Neural progenitor cell (in vitro differentiated cells): ENCODE results near the gene MIAT. TPM values are rescaled to one million over a fixed set of nuclear protein-coding genes. Genes with fewer than 3 reads are reported as not detected.
"Not testable (repeated sequence)": the region's sequence is repeated elsewhere in the genome, so short reads cannot be mapped to it uniquely, and the experiment has no call there.

ENCODE experiments used
- DNase-seq: peaks from one replicate; pipeline ENCODE4 v3.0.0-alpha.2; 2016; ENCODE audit warnings: low spot score
- H2AFZ ChIP-seq: fragments of 200-600 bp; sonication (generic); replicated peaks from 2 replicates; pipeline ENCODE4 v1.6.1; 2016; ENCODE audit warnings: antibody characterized with exemption
- H3F3A ChIP-seq: fragments of 200-600 bp; sonication (generic); 2 replicates; pipeline ENCODE4 v1.6.1; 2016; ENCODE audit warnings: antibody characterized with exemption, low read depth
- H3K27ac ChIP-seq: fragments of 200-600 bp; sonication (generic); 2 replicates; pipeline ENCODE4 v1.5.1; 2016; ENCODE audit warnings: mild to moderate bottlenecking
- H3K27me3 ChIP-seq: fragments of 200-600 bp; sonication (generic); 2 replicates; pipeline ENCODE4 v1.6.1; 2016; ENCODE audit warnings: mild to moderate bottlenecking, moderate library complexity
- H3K36me3 ChIP-seq: fragments of 200-600 bp; sonication (generic); 2 replicates; pipeline ENCODE4 v1.5.1; 2016
- H3K4me1 ChIP-seq: fragments of 200-600 bp; sonication (generic); 2 replicates; pipeline ENCODE4 v1.6.1; 2016; ENCODE audit warnings: mixed run types
- H3K4me2 ChIP-seq: fragments of 200-600 bp; sonication (generic); 2 replicates; pipeline ENCODE4 v1.6.1; 2016
- H3K4me3 ChIP-seq: fragments of 200-600 bp; sonication (generic); 2 replicates; pipeline ENCODE4 v1.5.1; 2016
- H3K79me2 ChIP-seq: fragments of 200-600 bp; sonication (generic); 2 replicates; pipeline ENCODE4 v1.6.1; 2016; ENCODE audit warnings: low read depth
- H3K9ac ChIP-seq: fragments of 200-600 bp; sonication (generic); 2 replicates; pipeline ENCODE4 v1.6.1; 2016
- H3K9me3 ChIP-seq: fragments of 200-600 bp; sonication (generic); 2 replicates; pipeline ENCODE4 v1.5.1; 2016; ENCODE audit warnings: low read depth
- H4K20me1 ChIP-seq: fragments of 200-600 bp; sonication (generic); 2 replicates; pipeline ENCODE4 v1.6.1; 2016; ENCODE audit warnings: low read depth
- H3K27ac Mint-ChIP-seq: 3 replicates; pipeline ENCODE4 v1.8.0; 2021; ENCODE audit warnings: mixed read lengths
- H3K27me3 Mint-ChIP-seq: 2 replicates; pipeline ENCODE4 v1.8.0; 2022; ENCODE audit warnings: low read depth, mild to moderate bottlenecking, inconsistent platforms, moderate library complexity, mixed read lengths; ENCODE audit not compliant: insufficient read depth
- H3K36me3 Mint-ChIP-seq: 3 replicates; pipeline ENCODE4 v1.8.0; 2021; ENCODE audit warnings: mixed read lengths
- H3K4me1 Mint-ChIP-seq: 3 replicates; pipeline ENCODE4 v1.8.0; 2021; ENCODE audit warnings: mixed read lengths
- H3K4me3 Mint-ChIP-seq: 3 replicates; pipeline ENCODE4 v1.8.0; 2021; ENCODE audit warnings: mild to moderate bottlenecking, moderate library complexity, mixed read lengths
- H3K9me3 Mint-ChIP-seq: 3 replicates; pipeline ENCODE4 v1.8.0; 2020; ENCODE audit warnings: mixed read lengths
- CTCF ChIP-seq: fragments of 200-600 bp; sonication (generic); IDR thresholded peaks from 2 replicates; pipeline ENCODE4 v1.5.1; 2017; ENCODE audit warnings: antibody characterized with exemption, mild to moderate bottlenecking
- EZH2 ChIP-seq: fragments of 200-600 bp; sonication (generic); IDR thresholded peaks from 2 replicates; pipeline ENCODE4 v1.6.1; 2017; ENCODE audit warnings: antibody characterized with exemption, mild to moderate bottlenecking, moderate library complexity
- EZH2phosphoT487 ChIP-seq: fragments of 200-600 bp; sonication (generic); IDR thresholded peaks from 2 replicates; pipeline ENCODE4 v1.6.1; 2017; ENCODE audit warnings: antibody characterized with exemption
- total RNA-seq: library from RNA; depleted of rRNA; stranded (reverse); fragments of >200 nt; gene quantifications from 2 replicates; pipeline ENCODE4 v1.2.3, GENCODE V29; 2015; ENCODE audit warnings: low replicate concordance

MIAT gene
- total RNA-seq, 1 donor from 2014 or later, result 262 TPM

GRCh38 chr22:26702906-26703830, 45.8 kb downstream of the MIAT start:
- Histone ChIP-seq H2AFZ (no peak overlapping the region), H3K4me2 (no peak overlapping the region), H3K4me3 (no peak overlapping the region), H3K27ac (no peak overlapping the region), H3K79me2 (no peaks in the 10 kb centered on the region), H3K9me3 (peaks cover 21% of the 10 kb centered on the region), H3K4me1 (no peaks in the 10 kb centered on the region), H3K36me3 (no peaks in the 10 kb centered on the region), H3K27me3 (no peaks in the 10 kb centered on the region), H3K9ac (no peak overlapping the region), H4K20me1 (no peaks in the 10 kb centered on the region), H3F3A (no peaks in the 10 kb centered on the region)
- H3K4me1 Mint-ChIP-seq, result no peaks in the 10 kb centered on the region
- peaks cover 37% of the 10 kb centered on the region for H3K9me3 Mint-ChIP-seq
- TF ChIP-seq EZH2, result no peak
- no peak for TF ChIP-seq EZH2phosphoT487
- H3K27me3 Mint-ChIP-seq, result peaks cover 2% of the 10 kb centered on the region
- no peak overlapping the region for H3K4me3 Mint-ChIP-seq
- H3K36me3 Mint-ChIP-seq, result peaks cover 35% of the 10 kb centered on the region
- H3K27ac Mint-ChIP-seq, result no peak overlapping the region
- no peak for DNase-seq

- Mint-ChIP-seq H3K36me3 (peaks cover 20% of the 10 kb centered on the region), H3K9me3 (peaks cover 26% of the 10 kb centered on the region)
- H2AFZ ChIP-seq, H4K20me1 ChIP-seq, H3K9ac ChIP-seq, H3K79me2 ChIP-seq, DNase-seq, H3F3A ChIP-seq, H3K27ac ChIP-seq, H3K27me3 ChIP-seq, H3K4me3 ChIP-seq, H3K27me3 Mint-ChIP-seq, H3K4me2 ChIP-seq, H3K4me3 Mint-ChIP-seq, H3K4me1 Mint-ChIP-seq, H3K4me1 ChIP-seq, H3K27ac Mint-ChIP-seq, H3K36me3 ChIP-seq: not testable (repeated sequence)
- H3K9me3 ChIP-seq, result peaks cover 14% of the 10 kb centered on the region
Measured at GRCh38 chr22:26705379-26705778, 48.0 kb downstream of the MIAT start.

DNA sequence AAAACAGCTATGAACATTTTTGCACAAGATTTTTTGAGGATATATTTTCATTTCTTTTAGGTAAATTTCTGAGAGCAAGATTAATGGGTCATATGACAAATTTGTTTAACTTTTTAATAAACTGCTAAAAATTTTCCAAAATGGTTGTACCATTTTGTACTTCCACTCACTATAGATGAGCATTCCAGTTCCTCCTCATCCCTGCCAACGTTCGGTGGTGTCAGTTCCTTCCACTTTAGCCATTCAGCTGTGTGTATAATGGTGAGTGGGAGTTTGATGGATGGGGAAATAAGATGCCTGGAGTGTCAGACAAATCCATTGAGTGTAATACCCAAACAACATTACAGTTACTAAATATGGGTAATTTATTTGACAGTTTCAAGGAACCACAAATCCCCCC, 49.7 kb downstream of the MIAT start:
- Histone ChIP-seq H3K9ac (no peak overlapping the region), H3K36me3 (no peaks in the 10 kb centered on the region), H3K79me2 (no peaks in the 10 kb centered on the region), H2AFZ (no peak overlapping the region), H3K27ac (no peak overlapping the region), H3K4me3 (no peak overlapping the region), H3K4me1 (no peaks in the 10 kb centered on the region), H3K4me2 (no peak overlapping the region), H4K20me1 (no peaks in the 10 kb centered on the region), H3K27me3 (no peaks in the 10 kb centered on the region), H3F3A (no peaks in the 10 kb centered on the region), H3K9me3 (peaks cover 12% of the 10 kb centered on the region)
- H3K4me1 Mint-ChIP-seq, result no peaks in the 10 kb centered on the region
- peaks cover 20% of the 10 kb centered on the region for H3K36me3 Mint-ChIP-seq
- DNase-seq, result no peak
- peaks cover 22% of the 10 kb centered on the region for H3K9me3 Mint-ChIP-seq
- H3K27ac Mint-ChIP-seq, result no peak overlapping the region
- no peak for TF ChIP-seq EZH2phosphoT487
- no peak for TF ChIP-seq EZH2
- TF ChIP-seq CTCF, result no peak
- peaks cover 2% of the 10 kb centered on the region for H3K27me3 Mint-ChIP-seq
- no peak overlapping the region for H3K4me3 Mint-ChIP-seq

DNA sequence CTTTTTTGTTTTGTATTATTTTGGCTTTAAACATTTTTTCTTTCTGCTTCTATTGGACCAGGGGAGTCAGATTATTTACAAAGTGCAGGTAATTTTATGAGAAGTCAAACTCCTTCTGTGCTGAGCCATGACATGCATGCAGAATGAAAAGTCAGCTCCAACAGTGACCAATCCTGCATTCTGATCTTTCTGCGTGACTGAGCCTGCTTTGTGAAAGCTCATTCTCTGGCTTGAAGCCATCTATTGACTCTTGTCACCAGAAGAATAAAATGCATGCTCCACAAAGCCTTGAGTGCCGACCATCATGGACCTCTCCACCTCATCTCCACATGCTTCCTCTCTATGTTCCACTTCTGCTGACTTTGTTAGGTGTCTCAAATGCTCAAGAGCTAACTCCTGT, 50.2 kb downstream of the MIAT start:
- DNase-seq, result no peak
- no peaks in the 10 kb centered on the region for H3K79me2 ChIP-seq
- Mint-ChIP-seq H3K4me3 (no peak overlapping the region), H3K36me3 (peaks cover 20% of the 10 kb centered on the region), H3K4me1 (no peaks in the 10 kb centered on the region), H3K9me3 (peaks cover 22% of the 10 kb centered on the region), H3K27ac (no peak overlapping the region), H3K27me3 (peaks cover 2% of the 10 kb centered on the region)
- TF ChIP-seq EZH2 (no peak), CTCF (no peak), EZH2phosphoT487 (no peak)
- H3K36me3 ChIP-seq, result no peaks in the 10 kb centered on the region
- peaks cover 12% of the 10 kb centered on the region for H3K9me3 ChIP-seq
- H3K4me1 ChIP-seq, result no peaks in the 10 kb centered on the region
- H3K27ac ChIP-seq, result no peak overlapping the region
- H2AFZ ChIP-seq, result no peak overlapping the region
- H3K4me3 ChIP-seq, result no peak overlapping the region
- no peak overlapping the region for H3K9ac ChIP-seq
- H3K27me3 ChIP-seq, result no peaks in the 10 kb centered on the region
- H3K4me2 ChIP-seq, result no peak overlapping the region
- H4K20me1 ChIP-seq, result no peaks in the 10 kb centered on the region
- H3F3A ChIP-seq, result no peaks in the 10 kb centered on the region
